Activated CD8-positive, alpha-beta memory T cell treated with anti-CD3 and anti-CD28 coated beads, Interleukin-2, amount 50 U/mL, for 24 hours (primary cell): ENCODE results near the gene SPIRE1.
"Not testable (repeated sequence)": the region's sequence is repeated elsewhere in the genome, so short reads cannot be mapped to it uniquely, and the experiment has no call there.

Source experiments
- DNase-seq: peaks from one replicate; pipeline ENCODE4 v3.0.0-alpha.2; 2020; ENCODE audit errors: extremely low read depth

Gene SPIRE1

DNA sequence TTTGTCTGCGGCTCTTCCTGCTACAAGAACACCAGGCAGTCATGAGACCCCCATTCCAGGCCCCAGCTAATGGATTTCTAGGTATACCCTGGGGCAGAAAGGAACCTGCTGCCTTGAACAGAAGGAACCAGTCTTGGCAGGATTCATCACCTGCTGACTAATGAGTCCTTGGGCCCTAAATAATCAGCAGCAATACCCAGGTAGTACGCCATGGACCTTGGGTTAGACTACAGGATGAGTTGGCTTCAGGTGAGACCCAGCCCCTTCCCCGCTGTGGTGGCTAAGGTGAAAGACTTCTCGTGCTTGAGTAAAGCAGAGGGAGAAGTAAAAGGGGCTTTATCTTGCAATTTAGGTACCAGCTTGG lies 105.0 kb downstream of the SPIRE1 start:
- no peak for DNase-seq

- not testable (repeated sequence) for DNase-seq
Measured at GRCh38 chr18:12551943-12552878, 105.7 kb downstream of the SPIRE1 start.

GRCh38 chr18:12551466-12551865 lies 106.4 kb downstream of the SPIRE1 start:
- DNase-seq, result not testable (repeated sequence)

DNA sequence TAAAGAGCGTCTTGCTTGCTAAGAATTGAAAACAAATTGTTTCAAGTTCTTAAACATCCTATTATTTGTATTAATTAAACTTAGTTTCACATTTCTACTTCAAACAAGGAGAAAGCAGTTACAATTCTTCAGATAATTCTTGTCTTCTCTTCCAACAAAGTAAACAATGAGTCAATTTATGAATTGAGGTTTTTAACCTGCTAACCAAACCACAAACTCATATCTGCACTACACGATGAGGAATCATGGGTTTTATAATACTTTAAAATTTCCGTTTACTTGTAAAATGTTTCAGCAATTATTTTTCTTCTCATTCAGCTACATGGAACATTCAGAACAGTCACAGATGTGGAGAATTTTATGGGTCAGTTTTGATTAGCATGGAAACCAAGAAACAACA lies 114.2 kb downstream of the SPIRE1 start:
- no peak for DNase-seq

DNA sequence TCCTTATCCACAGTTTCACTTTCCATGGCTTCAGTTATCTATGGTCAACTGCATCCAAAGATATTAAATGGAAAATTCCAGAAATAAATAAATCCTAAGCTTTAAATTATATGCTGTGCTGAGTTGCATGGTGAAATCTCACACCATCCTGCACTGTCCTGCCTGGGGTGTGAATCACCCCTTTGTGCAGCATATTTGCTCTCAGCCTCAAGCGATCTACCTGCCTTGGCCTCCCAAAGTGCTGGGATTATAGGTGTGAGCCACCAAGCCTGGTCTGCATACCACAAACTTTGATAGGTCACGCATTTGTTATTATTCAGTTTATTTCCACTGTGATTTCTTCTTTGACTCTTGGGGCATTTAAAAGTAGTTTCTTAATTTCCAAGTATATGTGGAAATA lies 117.2 kb downstream of the SPIRE1 start:
- DNase-seq, result no peak

- DNase-seq, result not testable (repeated sequence)
Measured at GRCh38 chr18:12539158-12539557, 118.7 kb downstream of the SPIRE1 start.

GRCh38 chr18:12534820-12535219 lies 123.1 kb downstream of the SPIRE1 start:
- DNase-seq, result no peak

GRCh38 chr18:12532661-12533060 lies 125.2 kb downstream of the SPIRE1 start:
- no peak for DNase-seq

GRCh38 chr18:12531749-12532148 lies 126.2 kb downstream of the SPIRE1 start:
- DNase-seq, result no peak

DNA sequence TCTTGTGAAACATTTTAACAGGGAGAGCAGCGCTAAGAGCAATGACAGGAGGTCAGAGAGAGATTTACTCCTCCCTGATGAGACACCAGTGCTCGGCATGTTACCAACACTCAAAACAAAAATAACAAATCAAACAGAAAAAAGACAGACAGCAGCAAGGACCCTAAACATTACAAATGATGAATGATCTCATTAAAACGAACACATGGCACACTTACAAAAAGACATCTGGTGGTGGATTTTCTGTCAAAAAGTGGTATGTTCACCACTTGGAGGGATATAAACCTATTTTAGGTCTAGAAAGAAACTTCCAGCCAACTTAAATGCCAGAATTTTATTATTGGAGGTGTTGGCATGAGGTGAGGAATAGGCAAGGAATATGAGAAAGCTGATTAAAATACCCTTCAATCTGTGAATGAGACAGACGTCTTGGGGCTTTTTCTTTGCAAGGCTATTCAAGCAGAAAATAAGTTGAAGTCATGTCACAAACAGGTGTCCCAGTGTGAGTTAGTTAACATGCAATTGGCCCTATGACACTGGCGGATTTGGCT lies 137.4 kb downstream of the SPIRE1 start:
- DNase-seq, result no peak

DNA sequence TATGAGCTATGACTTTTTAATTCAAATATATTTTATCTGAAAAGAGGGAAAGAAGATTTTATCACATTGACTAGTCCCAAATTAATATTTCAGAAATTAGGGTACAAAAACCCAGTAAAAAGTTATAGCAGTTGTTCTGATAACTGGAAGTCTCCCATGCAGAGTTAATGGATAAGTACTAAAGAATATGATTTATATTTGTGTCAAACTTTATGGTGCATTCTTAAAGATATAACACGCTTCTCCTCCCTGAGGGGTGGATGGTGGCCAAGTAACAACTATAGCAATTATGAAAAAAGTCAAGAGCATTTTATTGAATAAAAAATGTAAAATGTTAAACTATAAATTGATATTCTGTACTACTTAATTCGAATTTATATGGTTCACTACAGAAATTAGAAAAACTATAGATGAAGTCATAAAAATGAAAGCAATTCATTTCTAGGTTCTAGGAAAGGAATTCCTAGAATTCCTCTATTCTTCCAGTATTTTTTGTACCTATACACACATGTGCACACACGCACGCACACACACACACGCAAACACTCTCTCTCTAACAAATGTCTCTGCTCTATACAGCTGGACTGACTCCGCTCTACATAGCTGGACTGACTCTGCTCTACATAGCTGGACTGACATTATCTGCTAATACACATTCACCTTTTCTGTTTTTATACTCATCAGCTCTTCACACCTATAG lies 138.9 kb downstream of the SPIRE1 start:
- no peak for DNase-seq

GRCh38 chr18:12518326-12518725 lies 139.6 kb downstream of the SPIRE1 start:
- no peak for DNase-seq

- no peak for DNase-seq
Measured at GRCh38 chr18:12517142-12517825, 140.6 kb downstream of the SPIRE1 start.

DNA sequence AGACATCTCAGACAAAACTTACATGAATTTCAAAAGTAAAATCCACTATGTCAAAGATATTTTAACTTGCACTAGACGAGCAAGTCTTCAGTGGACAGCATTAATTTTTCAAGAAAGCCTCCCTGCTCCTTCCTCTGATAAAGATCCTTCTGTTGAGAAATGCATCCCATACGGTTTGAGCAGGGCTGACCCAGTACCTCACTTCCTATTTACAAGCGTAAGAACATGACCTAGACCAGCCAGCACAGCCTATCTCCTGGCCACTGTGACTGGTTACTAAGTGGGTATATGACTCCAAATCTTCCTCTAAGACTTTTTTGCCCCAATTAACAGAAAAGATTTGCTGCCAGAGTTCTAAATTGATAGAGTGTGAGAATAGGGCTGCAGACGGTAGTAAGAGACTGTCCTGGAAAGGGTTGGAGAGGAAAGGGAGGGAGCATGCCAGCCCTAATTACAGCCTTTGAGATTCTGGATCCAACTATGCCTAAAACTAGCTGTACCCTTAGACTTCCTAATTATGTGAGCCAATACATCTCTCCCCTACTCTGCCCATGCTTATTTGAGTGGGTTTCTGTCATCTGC lies 141.8 kb downstream of the SPIRE1 start:
- no peak for DNase-seq

- no peak for DNase-seq
Measured at GRCh38 chr18:12515550-12515949, 142.4 kb downstream of the SPIRE1 start.

DNA sequence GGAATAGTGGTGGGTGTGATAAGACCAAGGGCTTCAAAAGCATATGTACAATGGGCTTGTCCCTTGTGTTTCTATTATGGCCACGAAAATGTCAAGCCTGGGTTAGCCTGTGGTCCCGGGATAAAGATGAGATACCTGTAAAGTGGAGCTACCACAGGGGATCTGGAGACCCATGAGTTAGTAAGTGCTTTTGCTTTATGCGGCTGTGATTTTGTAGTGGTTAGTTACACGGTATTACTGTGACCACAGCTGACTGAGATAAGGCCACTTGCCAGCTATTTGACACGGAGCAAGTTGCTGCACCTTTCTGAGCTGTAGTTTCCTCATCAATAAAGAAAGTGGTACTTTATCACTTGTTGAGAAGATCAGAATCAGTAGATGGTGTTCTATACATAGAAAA lies 150.9 kb downstream of the SPIRE1 start:
- no peak for DNase-seq

DNA sequence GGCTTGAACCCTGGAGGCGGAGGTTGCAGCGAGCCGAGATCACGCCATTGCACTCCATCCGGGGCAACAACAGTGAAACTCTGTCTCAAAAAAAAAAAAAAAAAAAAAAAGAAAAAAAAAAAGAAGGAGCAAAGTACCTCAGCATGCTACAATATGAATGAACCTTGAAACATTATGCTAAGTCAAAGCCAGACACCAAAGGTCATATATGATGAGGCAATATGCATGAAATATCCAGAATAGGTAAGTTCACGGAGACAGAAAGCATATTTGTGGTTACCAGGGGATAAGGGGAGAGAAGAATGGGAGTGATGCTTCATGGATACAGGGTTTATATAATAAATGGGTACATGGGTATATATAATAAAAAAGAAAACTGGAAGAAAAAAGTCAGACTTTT lies 156.9 kb downstream of the SPIRE1 start:
- no peak for DNase-seq

GRCh38 chr18:12497839-12498238 lies 160.1 kb downstream of the SPIRE1 start:
- no peak for DNase-seq

DNA sequence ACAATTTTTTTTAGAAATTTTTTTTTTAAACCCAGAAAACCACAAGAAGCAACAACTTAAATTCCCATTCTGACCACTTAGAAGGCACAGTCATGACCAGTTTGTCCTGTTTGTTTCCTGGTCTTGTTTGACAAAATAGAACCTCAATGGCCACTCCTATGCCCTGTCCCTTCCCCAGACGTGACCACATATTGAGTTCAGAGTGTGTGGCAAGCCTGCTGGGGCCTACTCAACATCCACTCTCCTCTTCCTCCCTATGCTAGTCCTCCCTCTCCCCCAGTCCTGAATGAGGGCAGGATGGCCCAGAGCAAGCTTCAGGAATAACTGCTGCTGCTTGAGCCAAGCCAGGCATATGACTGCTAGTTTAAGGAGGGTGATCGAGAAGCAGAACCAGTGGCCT lies 160.6 kb downstream of the SPIRE1 start:
- no peak for DNase-seq

DNA sequence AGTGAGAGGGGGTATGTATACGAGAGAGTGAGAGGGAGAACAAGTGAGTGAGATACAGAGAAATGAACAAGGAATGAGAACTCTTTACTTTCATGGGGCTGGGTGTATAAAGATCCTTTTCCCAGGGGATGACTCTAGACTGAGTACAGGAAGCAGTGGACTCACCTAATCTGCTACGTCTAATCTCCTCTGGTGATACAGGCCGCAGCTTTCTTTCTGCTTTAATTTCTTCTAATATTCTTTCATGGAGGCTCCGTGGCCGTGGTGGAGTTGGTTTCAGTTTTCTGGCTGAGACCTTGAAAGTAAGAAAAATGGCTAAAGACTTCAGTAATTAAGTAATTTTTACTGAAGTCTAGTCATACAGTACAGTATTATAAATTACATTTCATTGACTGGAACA lies 165.0 kb downstream of the SPIRE1 start:
- no peak for DNase-seq

GRCh38 chr18:12491611-12492435 lies 166.1 kb downstream of the SPIRE1 start:
- DNase-seq, result no peak
